ENCODE data around the gene TNRC18. TPM values are rescaled to one million over a fixed set of nuclear protein-coding genes. Genes with fewer than 3 reads are reported as not detected.
"Not testable (repeated sequence)": the region's sequence is repeated elsewhere in the genome, so short reads cannot be mapped to it uniquely, and the experiment has no call there.

TNRC18 gene
- polyA plus RNA-seq, 3 donors: 105 to 143 (median 134) TPM

DNA sequence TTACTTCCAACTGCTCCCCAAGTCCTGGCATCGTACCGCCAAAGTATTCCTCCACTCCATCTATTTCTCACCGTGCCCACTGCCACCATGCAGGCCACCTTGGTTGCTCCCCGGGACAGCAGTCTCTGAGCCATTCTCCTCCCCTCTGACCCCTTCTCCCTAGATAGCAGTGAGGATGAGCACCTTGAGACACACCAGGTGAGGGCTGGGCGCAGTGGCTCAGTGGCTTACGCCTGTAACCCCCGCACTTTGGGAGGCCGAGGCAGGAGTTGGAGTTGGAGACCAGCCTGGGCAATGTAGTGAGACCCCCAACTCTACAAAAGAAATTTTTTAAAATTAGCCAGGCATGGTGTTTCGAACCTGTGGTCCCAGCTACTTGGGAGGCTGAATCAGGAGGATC lies 136.7 kb downstream of the TNRC18 start:
- no peak for DNase-seq (ENCODE audit: extremely low read depth in 1 of 11, low read depth in 9 of 11, low spot score in 4 of 11)

- peak in 3 of 11 donors; percentile 50 to 74 (median 59) for DNase-seq (ENCODE audit: extremely low read depth in 1 of 11, low read depth in 9 of 11, low spot score in 4 of 11)
Observed at GRCh38 chr7:5284304-5285281, 139.0 kb downstream of the TNRC18 start.

- DNase-seq (ENCODE audit: extremely low read depth in 1 of 11, low read depth in 9 of 11, low spot score in 4 of 11): no peak
Observed at GRCh38 chr7:5283421-5284303, 140.0 kb downstream of the TNRC18 start.

DNA sequence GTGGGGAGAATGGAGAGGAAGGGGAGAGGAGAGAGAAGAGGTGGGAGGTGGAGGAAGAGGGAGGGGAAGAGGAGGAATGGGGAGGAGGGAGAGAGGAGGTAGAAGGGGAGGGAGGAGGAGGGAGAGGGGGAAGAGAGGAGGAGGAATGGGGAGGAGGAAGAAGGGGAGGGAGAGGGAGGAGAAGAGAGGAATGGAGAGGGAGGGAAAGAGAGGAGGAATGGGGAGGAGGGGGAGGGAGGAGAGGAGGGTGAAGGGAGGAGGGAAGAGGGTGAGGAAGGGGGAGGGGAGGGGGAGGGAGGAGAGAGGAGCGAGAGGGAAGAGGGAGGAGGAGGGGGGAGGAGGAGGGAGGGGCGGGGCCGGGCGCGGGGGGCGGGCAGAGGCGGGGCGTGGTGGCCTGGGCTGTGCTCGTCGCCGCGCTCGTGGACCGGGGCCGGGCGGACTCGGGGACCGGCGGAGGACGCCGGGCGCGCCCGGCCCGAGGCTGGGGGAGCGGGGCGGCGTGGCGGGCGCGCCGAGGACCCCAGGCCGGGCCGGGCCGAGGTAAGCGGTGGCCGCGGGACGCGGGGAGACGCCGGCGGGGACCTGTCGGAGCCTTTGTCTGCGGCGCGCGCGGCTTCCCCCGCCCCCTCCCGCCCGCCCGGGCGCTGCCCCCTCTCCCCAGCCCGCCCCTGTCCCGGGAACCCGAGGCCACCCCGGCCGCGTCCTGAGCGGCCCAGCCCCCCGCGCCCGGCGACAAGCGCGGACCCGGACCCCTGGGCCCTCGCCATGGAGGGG lies 140.9 kb downstream of the TNRC18 start, which contains the start of gene SLC29A4:
Gene SLC29A4, plus strand, starts transcription at position 401 of the 774 bp plus-strand sequence. CDS start 4,874 bp downstream, outside the sequence.
- DNase-seq (ENCODE audit: extremely low read depth in 1 of 11, low read depth in 9 of 11, low spot score in 4 of 11): peak in 1 of 11 donors; percentile 50

- DNase-seq (ENCODE audit: extremely low read depth in 1 of 11, low read depth in 9 of 11, low spot score in 4 of 11): not testable (repeated sequence)
Observed at GRCh38 chr7:5281598-5282500, 141.8 kb downstream of the TNRC18 start.

GRCh38 chr7:5279734-5280133 lies 143.9 kb downstream of the TNRC18 start:
- no peak for DNase-seq (ENCODE audit: extremely low read depth in 1 of 11, low read depth in 9 of 11, low spot score in 4 of 11)

GRCh38 chr7:5278766-5279165 lies 144.9 kb downstream of the TNRC18 start:
- DNase-seq (ENCODE audit: extremely low read depth in 1 of 11, low read depth in 9 of 11, low spot score in 4 of 11): no peak

GRCh38 chr7:5276611-5277010 lies 147.0 kb downstream of the TNRC18 start:
- DNase-seq (ENCODE audit: extremely low read depth in 1 of 11, low read depth in 9 of 11, low spot score in 4 of 11): no peak

GRCh38 chr7:5276123-5276522 lies 147.5 kb downstream of the TNRC18 start:
- not testable (repeated sequence) for DNase-seq (ENCODE audit: extremely low read depth in 1 of 11, low read depth in 9 of 11, low spot score in 4 of 11)

GRCh38 chr7:5275510-5275909 lies 148.1 kb downstream of the TNRC18 start:
- DNase-seq (ENCODE audit: extremely low read depth in 1 of 11, low read depth in 9 of 11, low spot score in 4 of 11): not testable (repeated sequence)

DNA sequence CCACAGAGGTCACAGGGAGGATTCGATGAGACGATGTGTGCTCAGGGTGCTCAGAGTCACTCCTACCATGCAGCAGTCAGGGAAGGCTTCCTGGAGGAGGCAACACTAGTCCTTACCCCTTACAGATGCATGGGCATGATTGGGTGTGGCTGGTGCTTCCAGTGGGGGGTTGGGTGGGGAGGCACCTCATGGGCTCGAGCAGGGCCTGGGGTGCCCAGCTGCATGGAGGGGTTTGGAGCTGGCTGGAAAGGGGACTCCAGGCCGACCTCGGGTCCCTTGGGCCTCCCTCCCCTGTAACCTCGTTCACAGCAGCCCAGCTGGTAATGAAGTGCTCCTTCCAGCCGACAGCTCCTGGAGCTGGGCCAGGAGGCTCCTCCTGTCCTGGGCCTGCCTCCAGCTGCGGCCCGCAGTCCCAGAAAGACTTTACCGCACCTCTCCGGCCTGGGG lies 148.6 kb downstream of the TNRC18 start:
- not testable (repeated sequence) for DNase-seq (ENCODE audit: extremely low read depth in 1 of 11, low read depth in 9 of 11, low spot score in 4 of 11)

DNA sequence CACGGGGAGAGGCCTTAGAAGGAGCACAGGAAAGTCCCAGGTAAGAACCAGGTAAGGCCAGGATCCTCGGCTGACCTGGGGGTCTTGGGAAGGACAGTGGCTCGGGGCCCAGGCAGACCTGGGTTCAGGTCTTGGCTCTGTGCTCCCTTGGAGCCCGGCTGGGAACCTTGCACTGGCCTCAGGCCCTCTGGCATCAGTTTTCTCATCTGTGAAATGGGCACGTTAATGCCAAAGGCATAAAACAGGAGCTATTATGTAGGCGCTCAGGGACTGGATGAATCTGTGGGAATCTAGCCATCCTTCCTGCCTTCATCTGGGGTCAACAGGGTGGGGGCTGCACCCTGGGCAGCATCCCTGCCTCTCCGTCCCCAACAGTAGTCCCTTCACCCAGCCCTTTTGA lies 149.2 kb downstream of the TNRC18 start:
- DNase-seq (ENCODE audit: extremely low read depth in 1 of 11, low read depth in 9 of 11, low spot score in 4 of 11): no peak

GRCh38 chr7:5273831-5274405 lies 149.7 kb downstream of the TNRC18 start:
- DNase-seq (ENCODE audit: extremely low read depth in 1 of 11, low read depth in 9 of 11, low spot score in 4 of 11): not testable (repeated sequence)

DNA sequence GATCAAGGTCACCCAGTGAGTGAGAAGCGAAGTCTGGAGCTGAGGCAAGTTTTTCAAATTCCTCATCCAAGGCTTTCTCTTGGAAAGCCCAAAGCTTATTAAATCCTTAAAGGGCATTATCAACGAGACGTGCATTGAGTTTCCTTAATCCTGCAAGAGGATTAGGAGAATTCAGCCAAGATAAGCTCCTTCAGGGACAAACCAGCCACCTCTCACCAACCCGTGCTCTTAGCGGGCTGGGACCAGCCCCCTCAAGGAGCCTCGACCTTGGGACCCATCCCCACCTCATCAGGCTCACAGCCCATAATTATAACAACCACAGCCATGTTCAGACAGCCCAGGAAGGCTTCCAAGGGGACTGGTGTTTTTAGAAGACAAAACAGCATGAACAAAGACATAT lies 152.8 kb downstream of the TNRC18 start:
- DNase-seq (ENCODE audit: extremely low read depth in 1 of 11, low read depth in 9 of 11, low spot score in 4 of 11): no peak

GRCh38 chr7:5269992-5270657 lies 153.5 kb downstream of the TNRC18 start:
- not testable (repeated sequence) for DNase-seq (ENCODE audit: extremely low read depth in 1 of 11, low read depth in 9 of 11, low spot score in 4 of 11)

GRCh38 chr7:5267829-5268228 lies 155.8 kb downstream of the TNRC18 start:
- DNase-seq (ENCODE audit: extremely low read depth in 1 of 11, low read depth in 9 of 11, low spot score in 4 of 11): not testable (repeated sequence)
